RCC 7860 (cell line): ENCODE results near the gene FUT2.
A peak's percentile ranks its signal among the peaks of the same experiment; 100 is the strongest.
"Not testable (repeated sequence)": the region's sequence is repeated elsewhere in the genome, so short reads cannot be mapped to it uniquely, and the experiment has no call there.

Experiments
- DNase-seq: peaks from one replicate; pipeline ENCODE4 v3.0.0-alpha.2; 2015; ENCODE audit warnings: low spot score
- FAIRE-seq: peaks from 2 replicates; lab custom pipeline; 2012; peaks lifted over from hg19 to GRCh38; lab: Jason Lieb, UNC

FUT2 gene

DNA sequence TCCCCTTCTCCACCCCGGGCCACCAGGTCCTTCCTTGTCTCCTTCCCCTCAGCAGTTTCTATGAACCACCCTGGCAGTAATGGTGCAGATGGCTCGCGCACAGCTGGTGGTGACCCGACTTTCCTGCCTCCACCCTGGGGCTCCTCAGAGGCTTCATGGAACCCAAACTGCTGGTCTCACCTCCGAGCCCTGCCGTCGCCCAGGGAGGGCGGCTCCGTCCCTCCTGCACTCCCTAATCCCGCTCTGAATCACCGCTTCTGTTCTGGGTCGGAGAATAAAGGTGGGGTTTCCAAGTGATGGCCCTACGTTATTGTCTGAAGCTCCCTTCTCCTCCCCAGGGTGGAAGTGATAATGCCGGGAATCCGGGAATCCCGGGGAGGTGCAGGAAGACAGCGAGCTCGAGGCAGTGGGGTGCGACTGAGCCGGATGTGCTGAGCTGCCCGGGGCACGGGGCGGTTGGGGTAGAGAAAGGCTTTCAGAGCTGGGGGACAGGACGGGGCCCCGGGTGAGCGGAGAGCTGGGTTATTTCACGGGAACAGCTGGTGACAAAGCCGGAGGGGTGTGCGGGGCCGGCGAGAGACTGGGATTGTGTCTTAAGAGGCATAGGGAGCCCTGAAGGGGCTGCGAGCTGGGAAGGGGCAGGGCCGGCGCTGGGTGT is 711 bp downstream of the FUT2 start:
- DNase-seq (no peak), FAIRE-seq (no peak)

DNA sequence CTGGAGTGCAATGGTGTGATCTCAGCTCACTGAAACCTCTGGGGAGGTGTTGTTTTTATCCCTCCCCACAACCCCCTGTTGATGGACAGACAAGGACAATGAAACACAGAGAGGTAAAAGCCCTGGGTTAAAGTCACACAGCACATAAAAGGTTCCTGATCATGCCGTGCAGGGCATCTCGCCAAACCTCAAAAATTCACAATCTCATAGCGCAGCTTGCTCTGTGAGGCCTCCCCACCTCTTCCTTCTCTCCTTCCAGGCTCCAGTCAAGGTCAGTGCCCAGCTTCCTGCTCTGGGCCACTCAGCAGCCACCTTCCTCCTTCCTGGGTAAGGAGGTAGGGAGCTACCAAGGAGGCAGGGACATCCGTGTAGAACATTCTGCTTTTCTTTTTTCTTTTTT is 2.3 kb downstream of the FUT2 start:
- peak; percentile 74 for DNase-seq
- peak; percentile 85 for FAIRE-seq

DNA sequence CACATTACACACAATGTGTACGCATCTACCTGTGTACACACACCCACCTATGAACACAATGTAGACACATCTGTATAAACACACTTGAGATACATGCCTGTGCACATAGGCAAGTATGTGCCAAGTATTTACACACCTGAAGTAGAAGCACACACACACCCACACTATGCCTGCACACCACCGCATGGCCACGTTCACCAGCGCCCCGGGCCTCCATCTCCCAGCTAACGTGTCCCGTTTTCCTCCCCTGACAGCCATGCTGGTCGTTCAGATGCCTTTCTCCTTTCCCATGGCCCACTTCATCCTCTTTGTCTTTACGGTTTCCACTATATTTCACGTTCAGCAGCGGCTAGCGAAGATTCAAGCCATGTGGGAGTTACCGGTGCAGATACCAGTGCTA is 6.9 kb downstream of the FUT2 start:
- no peak for FAIRE-seq

DNA sequence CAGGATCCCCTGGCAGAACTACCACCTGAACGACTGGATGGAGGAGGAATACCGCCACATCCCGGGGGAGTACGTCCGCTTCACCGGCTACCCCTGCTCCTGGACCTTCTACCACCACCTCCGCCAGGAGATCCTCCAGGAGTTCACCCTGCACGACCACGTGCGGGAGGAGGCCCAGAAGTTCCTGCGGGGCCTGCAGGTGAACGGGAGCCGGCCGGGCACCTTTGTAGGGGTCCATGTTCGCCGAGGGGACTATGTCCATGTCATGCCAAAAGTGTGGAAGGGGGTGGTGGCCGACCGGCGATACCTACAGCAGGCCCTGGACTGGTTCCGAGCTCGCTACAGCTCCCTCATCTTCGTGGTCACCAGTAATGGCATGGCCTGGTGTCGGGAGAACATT is 7.5 kb downstream of the FUT2 start:
- no peak for FAIRE-seq
- DNase-seq = no peak

More for the DNA sequence above, 6.9 kb downstream of the FUT2 start:
- DNase-seq = no peak

DNA sequence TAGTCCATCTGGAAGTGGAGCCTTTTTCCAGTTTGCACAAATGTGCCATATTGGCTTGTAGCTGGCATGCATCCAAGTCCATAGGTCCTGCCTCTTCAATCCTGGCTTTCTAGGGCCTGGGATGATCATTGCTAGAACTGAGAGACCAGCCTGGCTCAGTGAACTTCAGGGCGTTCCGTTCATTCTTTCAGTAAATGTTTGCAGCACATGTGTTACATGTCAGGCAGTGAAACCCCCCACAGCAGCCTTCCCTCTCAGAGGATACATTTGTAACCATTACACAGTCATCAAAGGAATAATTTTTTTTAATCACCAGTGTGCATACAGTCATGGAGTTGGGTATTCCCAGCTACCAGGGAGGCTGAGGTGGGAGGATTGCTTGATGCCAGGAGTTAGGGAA is 9.7 kb downstream of the FUT2 start:
- FAIRE-seq (no peak), DNase-seq (no peak)

DNA sequence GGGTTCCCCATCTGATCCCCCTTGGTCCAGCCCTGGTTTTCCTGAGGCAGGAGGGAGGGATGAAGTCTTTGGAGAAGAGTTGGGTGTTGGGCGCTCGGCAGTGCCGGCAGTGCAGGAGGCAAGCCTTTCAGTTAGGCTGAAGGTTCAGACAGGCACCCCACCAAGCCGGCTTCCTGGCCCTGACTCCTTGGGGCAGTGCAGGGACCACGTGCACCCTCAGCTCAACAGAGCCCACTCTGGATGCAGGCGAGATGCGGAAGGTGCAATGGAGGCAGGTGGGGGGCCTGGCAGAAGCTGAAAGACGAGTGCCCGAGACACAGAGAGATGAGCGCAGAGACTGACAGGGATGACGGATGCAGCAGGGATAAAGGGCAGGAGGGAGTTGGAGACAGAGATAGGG is 12.7 kb downstream of the FUT2 start:
- DNase-seq (no peak), FAIRE-seq (no peak)

DNA sequence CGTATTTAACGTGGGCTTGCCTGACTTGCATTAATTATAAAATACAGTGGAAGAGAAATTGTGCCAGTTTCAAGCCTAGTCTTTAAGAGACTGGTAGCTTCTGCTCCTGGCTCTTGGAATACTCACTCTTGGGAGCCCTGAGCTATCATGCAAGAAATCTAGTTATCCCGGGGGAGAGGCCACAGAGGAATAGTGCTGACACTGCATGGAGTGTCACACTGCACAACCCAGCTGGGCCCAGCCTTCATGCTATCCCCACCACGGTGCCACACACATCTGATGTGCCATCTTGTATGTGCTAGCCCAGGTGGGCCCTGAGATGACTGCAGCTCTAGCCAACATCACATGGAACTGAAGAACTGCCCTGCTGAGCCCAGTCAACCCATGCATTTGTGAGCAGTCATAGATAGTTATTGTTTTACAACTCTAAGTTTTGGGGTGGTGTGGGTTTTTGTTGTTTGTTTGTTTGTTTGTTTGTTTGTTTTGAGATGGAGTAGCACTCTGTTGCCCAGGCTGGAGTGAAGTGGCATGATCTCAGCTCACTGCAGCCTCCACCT is 15.4 kb downstream of the FUT2 start:
- DNase-seq = no peak
- FAIRE-seq = no peak

DNA sequence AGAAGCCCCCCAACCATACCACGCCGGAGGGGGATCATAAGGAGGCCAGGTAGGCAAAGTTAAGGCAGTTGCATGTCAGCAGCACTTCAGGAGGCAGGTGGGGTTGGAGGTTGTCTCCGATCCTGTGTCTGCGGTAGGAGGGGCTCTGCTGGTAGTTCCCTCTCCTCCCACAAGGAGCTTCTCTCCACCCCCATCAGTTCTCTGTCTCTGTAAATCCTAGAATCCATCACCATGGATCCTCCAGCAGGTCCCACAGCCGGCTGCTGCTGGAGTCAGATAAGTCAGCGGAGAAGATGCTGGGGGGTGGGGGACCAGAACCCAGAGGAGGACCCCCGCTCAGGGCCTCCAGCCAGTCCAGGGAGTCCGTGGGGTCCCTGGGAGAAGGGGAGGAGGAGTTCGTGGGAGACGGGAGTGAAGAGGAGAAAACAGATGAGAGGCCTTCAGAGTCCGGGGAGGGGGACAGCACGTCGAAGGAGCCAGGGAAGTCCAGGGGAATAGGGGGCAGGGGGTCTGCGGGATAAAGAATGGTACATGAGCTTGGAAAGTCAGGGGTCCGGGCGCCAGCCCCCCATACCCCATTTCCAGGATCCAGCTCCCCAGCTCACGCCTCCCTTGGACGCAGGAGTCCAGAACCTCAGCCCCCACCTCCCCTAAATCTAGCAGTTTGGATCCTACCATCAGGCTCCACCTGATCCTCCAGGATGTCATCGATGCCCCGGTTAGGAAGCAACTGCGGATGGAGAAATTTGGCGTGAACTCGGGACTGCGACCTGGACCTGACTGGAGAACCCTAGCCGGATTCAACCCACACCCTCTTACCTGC is 17.5 kb downstream of the FUT2 start:
- FAIRE-seq (no peak), DNase-seq (no peak)

DNA sequence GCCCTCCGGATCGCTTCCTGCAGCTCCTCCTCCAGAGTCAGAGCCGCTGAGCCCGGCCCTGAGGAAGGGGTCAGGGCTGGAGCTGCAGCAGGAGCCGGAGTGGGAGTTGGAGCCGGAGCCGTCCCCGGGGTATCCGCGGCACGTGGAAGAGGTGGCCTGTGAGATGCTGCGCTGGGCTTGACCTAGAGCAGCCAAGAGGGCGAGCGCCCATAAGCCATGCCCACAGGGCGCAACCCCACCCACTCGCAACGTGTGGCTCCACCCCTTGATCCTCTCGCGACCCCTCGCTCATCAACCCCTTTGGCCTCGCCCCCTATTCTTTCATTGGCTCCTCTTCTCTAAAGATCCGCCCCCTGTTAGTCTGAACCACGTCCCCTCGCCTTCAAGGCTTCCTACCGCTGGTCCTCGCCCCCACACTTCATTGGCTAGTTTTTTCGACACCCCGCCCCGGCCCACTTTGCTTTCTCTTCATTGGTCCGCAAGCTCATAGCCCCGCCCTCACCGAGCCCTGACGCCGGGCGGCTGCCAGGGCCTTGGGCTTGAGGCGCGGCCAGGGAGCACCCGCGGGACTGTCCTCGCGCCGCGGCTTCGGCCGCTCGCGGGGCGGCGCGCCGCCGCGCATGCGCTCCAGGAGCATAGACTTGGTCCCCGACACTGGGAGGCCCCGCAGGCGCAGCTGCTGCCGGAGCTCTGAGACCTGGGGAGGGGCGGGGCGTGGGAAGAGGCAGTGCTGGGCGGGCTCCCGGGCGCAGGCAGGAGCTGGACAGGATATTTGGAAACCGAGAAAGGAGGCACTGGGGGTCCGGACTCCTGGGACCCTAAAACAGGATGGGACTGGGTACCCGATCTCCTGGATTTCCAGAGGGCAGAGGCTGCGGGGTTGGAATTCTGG is 18.3 kb downstream of the FUT2 start:
- DNase-seq (peak; percentile 93), FAIRE-seq (peak; percentile 88)

DNA sequence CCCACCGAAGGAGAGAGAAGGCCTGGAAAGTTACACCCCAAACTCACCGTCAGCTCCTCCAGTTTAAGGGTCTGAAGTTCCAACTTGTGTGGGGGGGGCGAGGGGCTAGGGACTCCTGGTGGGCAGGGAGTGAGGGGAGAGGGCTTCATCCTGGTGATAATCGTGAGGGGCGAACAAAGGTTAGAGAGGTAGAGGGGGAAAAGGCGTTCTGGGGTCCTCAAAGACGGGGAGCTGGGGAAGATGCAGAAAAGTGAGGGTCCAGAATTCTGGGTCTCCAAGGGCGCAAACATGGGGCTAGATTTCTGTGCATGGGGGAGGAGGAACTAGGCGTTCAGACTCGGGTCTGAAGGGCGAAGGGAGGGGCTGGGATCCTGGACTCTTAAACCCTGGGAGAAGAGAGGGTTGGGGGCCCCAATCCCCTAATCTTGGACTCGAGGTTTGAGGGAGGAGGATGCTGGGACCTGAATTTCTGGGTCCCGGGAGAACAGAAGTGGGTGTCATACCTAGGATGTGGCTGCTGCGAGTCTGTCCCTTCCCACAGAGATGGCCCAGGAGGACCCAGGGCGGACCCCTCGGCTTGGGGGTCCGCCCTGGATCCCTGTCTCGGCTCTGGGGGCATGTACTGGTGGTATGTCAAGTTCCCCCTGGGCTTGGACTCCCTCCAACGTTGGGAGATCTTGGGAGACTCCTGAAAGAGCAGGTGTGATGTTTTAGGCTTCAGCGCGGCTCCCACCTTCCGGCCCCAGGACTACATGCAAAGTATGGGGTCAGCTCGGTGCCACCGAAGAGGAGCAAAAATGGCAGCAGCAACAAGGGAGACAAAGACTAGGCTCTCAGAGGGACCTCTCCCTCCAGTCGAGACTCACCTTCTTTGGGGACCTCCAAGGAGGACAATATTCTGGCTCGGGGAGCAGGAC is 19.2 kb downstream of the FUT2 start:
- DNase-seq (no peak), FAIRE-seq (no peak)

DNA sequence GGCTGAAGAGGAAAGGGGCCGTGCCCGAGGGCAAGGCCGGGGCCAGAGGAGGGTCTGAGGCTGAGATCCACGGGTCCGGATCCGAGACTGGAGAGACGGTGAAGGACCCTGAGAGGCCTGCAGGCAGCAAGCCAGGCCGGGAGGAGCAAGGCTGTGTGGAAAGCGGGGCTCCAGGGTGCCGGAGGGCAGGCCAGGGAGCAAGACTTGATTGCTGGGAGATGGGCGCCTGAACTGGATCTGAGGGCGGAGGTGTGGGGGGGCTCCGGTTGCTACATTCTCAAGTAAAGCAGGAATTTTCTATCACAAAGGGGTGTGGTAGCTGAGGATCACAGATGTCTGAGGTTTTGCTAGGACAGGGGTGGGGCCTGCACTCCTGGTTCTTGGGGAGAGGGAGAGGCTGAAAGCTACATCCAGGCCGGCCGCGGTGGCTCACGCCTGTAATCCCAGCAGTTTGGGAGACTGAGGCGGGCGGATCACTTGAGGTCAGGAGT is 20.0 kb downstream of the FUT2 start:
- no peak for DNase-seq
- FAIRE-seq = no peak

DNA sequence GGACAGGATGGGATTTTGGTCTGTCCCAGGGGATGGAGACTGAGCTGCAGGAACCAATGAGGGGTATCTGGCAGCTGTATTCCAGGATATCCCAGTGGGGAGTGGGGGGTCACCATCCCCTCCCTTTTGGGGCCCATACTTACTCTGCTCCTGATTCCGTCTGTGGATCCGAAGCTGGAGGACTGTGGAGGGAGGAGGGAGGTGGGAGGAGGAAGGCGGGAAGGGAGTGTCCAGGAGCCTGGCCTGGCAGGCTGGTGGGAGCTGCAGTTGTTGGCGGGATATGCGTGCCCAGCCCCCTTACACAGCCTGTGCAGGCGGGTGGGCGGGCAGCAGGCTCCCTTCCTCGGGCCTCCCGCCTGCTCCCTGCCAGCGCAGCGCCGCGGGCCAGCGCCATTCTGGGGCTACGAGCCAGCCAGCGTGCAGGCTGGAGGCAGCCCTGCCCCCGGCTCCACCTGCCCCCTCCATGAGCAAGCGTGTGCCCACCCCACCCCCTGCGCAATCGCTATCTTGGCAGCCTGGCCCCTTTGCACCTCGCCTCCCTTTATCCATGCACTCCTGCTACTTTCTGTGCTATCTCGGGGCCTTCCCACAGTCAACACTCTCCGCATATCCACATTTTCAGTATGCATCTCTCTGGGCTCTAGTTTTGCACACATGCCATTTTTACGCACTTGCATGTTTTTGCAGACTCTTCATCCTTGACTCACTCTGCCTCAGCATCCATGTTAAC is 21.0 kb downstream of the FUT2 start:
- DNase-seq (no peak), FAIRE-seq (no peak)

DNA sequence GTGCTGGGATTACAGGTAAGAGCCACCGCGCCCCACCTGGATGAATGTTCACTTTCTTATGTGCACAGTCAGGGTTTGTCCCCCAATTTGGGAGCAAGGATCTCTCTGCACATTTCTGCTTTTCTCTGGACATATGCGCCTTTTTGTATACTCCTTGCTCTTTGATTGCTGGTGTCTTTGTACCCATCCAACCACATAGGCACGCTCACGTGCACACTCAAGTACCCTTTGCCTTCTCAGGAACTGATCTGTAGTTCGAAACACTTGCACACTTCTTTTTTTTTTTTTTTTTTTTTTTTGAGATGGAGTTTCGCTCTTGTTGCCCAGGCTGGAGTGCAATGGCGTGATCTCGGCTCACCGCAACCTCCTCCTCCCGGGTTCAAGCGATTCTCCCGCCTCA is 22.3 kb downstream of the FUT2 start:
- not testable (repeated sequence) for FAIRE-seq, DNase-seq

DNA sequence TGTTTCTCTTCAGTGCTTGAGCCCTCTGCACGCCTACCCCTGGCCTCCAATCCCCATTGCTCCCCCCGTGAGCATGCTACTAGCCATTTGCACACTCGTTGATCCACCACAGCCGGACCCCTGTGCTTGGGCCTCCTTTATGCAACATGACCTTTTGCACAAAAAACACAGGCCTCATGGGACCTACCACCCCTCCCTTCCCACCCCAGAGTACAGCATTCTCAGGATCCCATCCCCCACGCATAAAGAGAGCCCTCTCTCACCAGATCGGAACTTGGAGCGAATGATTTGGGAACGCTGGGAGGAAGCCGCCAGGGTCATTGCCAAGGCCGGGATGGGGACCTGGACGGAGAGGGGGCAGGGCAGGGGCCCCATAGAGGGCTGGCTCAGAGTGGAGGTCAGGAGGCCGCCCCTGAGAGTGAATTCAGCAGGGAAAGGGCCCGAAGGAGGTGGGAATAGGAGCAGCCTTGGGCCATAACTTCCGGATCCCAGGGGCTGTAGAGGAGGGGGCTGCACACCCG is 23.0 kb downstream of the FUT2 start:
- DNase-seq = no peak
- FAIRE-seq = no peak

DNA sequence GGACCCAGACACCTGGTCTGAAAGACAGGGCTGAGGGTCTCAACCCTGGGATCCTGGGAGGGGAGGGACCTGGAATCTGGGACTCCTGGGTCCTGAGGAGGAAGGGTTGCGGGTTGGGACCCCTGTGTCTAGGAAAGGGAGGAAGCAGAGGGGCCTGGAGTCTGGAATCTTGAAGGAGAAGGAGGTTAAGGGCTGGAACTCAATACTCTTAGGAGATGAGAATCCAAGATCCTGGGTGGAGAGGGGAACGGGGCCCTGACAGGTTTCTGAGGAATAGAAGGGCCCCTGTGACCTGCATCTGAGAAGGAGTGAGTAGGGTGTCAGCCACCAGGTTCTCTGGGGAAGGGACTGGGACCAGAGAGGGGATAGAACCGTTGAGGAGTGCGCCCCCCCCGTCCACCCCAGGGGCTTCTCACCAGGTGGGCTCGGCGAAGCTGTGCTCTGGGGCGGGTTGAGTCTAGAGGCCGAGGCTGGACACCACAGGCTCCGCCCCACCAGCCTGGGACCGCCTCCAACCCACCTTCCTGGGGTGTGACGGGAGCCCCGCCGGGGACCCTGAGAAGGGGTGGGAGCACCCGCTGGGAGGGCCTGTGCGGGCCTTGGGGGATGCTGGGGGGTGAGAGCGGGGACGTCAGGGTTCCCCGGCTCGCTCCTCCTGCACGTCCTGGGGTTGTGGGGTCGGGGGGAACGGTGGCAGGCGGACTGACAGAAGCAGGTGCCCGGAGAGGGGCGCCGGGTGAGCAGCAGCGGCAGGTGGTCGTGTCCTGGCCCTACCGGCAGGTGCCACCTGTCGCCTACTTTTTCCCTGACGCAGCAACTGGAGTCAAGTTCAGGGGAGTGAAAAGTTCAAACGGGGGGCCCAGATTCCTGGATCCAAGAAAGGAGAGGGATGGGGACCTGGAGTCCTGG is 23.7 kb downstream of the FUT2 start, which contains the start of gene MAMSTR:
MAMSTR (minus strand) TSS at position 463 of the 909 bp plus-strand sequence. CDS start 694 bp downstream, outside the sequence.
- DNase-seq = no peak
- FAIRE-seq = no peak

DNA sequence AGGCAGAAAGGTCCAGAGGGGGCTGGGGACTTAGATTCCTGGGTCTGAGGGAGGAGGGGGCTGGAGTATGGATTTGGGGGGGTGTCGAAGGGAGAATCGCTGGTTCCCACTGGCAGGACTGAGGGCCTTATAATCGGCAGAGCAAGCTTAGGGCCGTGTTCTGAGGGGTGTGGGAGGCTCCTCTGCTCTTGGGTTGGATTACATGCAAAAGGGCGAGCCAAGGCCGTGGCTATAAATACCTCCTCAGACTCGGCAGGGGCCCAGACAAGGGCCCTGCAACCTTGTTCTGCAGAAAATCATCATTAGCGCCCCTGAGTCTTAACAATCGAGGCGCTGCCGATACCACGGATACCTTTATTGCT is 24.5 kb downstream of the FUT2 start:
- DNase-seq (no peak), FAIRE-seq (no peak)

DNA sequence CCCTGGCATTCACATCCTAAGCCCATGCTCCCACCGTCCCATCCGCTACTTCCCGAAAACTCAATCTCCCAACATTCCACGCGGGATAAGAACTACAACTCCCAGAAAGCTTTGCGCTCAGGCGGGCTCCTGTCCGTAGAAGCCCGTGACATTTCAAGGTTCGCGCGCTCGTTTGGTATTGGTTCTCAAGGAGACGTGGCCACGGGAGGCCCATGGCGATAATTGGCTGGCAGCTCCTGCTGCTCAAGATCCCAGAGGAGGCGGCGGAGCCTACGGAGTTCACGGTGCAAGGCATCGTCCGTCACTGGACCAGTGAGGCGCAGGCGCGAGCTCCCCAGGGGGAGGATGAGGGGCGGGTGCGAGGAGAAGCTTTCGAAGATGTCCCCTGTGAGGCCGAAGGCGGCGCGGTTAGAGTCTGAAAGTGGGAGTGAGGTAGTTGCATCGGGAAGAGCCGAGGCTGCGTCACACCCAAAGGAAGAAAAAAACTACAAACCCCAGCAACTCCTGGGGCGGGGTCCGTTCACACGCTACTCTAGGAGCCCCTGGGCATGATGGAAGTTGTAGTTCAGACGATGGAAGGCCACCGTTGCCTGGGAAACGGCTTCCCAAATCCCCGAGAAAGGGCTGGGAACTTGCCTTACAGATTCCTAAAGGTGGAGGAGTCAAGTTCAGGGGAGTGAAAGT is 25.0 kb downstream of the FUT2 start:
- FAIRE-seq (peak; percentile 76), DNase-seq (peak; percentile 89)
